Endothelial cell of umbilical vein (primary cell): ENCODE data around the gene TTLL7. TPM values are rescaled to one million over a fixed set of nuclear protein-coding genes. Genes with fewer than 3 reads are reported as not detected.

Source experiments
- BruUV-seq: library from RNA; stranded (reverse); fragments of 400-500 nt; replicated peaks from 2 replicates; lab custom pipeline; 2021; lab: Mats Ljungman, UMichigan
- CTCF ChIA-PET: fragments of 300-600, 350-600 bp; sonication (Branson Sonifier 250); formaldehyde crosslinking; loops from one replicate; lab custom pipeline; 2021; ENCODE audit warnings: antibody characterized with exemption, inconsistent platforms; lab: Charles Lee
- POLR2A ChIA-PET: fragments of 300-600, 350-600 bp; sonication (Branson Sonifier 250); formaldehyde crosslinking; loops from one replicate; lab custom pipeline; 2021; ENCODE audit warnings: antibody characterized with exemption, inconsistent platforms; lab: Charles Lee
- DNase-seq: peaks from one replicate; pipeline ENCODE4 v3.0.0-alpha.2; 2011; ENCODE audit warnings: low read depth, low spot score
- FAIRE-seq: peaks from 2 replicates; lab custom pipeline; 2011; peaks lifted over from hg19 to GRCh38; lab: Jason Lieb, UNC
- H2AFZ ChIP-seq: 2 replicates; pipeline ENCODE4 v1.6.0; 2012; ENCODE audit warnings: low read depth, low read length, control low read depth, inconsistent platforms
- H3K27ac ChIP-seq: 2 replicates; pipeline ENCODE4 v1.5.1; 2011; ENCODE audit warnings: low read depth, mild to moderate bottlenecking, control low read depth, low read length, moderate library complexity; ENCODE audit not compliant: insufficient read depth
- H3K27me3 ChIP-seq, 2 experiments: 2 replicates each; pipeline versions ENCODE4 v1.6.0 to v1.6.1; 2011; ENCODE audit warnings: low read length in 2 of 2, mixed read lengths in 1 of 2; ENCODE audit not compliant: control insufficient read depth in 2 of 2, insufficient read depth in 2 of 2
- H3K36me3 ChIP-seq, 2 experiments: 2 replicates in 1 of 2; 3 replicates in 1 of 2; pipeline ENCODE4 v1.5.1; 2011; ENCODE audit warnings: low read length in 2 of 2, mild to moderate bottlenecking in 1 of 2, moderate library complexity in 1 of 2; ENCODE audit not compliant: control insufficient read depth in 2 of 2, insufficient read depth in 2 of 2; ENCODE audit errors: extremely low read depth in 1 of 2
- H3K4me1 ChIP-seq: 3 replicates; pipeline ENCODE4 v1.5.1; 2011; ENCODE audit warnings: mild to moderate bottlenecking, low read length; ENCODE audit not compliant: control insufficient read depth, insufficient read depth; ENCODE audit errors: extremely low read depth
- H3K4me2 ChIP-seq: 2 replicates; pipeline ENCODE4 v1.6.1; 2011; ENCODE audit warnings: low read length, control low read depth, mixed read lengths; ENCODE audit not compliant: insufficient read depth
- H3K4me3 ChIP-seq, 3 experiments: fragments of 200-600 bp in 1 of 3; sonication (generic), shearing (Covaris generic) in 1 of 3; replicated peaks in 1 of 3; 2 replicates each; pipeline ENCODE4 v1.5.1; 2011 to 2016; ENCODE audit warnings: control low read depth in 3 of 3, low read length in 3 of 3, mild to moderate bottlenecking in 2 of 3, inconsistent platforms in 1 of 3, low read depth in 1 of 3, moderate library complexity in 1 of 3; ENCODE audit not compliant: insufficient read depth in 1 of 3
- H3K79me2 ChIP-seq: 2 replicates; pipeline ENCODE4 v1.6.0; 2012; ENCODE audit warnings: low read length, inconsistent platforms; ENCODE audit not compliant: control insufficient read depth, insufficient read depth
- H3K9ac ChIP-seq: replicated peaks from 2 replicates; pipeline ENCODE3; 2011; ENCODE audit warnings: low read length, control low read depth; ENCODE audit not compliant: insufficient read depth; ENCODE audit errors: extremely low read depth
- H3K9me1 ChIP-seq: replicated peaks from 3 replicates; pipeline ENCODE4 v1.6.0; 2011; ENCODE audit warnings: mild to moderate bottlenecking, low read length; ENCODE audit not compliant: control insufficient read depth, insufficient read depth; ENCODE audit errors: extremely low read depth
- H3K9me3 ChIP-seq: replicated peaks from 2 replicates; pipeline ENCODE4 v1.5.1; 2012; ENCODE audit warnings: low read length, inconsistent platforms; ENCODE audit not compliant: control insufficient read depth, insufficient read depth
- H4K20me1 ChIP-seq: replicated peaks from 2 replicates; pipeline ENCODE3; 2011; ENCODE audit warnings: mild to moderate bottlenecking, low read length; ENCODE audit not compliant: control insufficient read depth, insufficient read depth; ENCODE audit errors: extremely low read depth
- EZH2 ChIP-seq: IDR thresholded peaks from 2 replicates; pipeline ENCODE4 v1.6.1; 2012; ENCODE audit warnings: borderline replicate concordance, low read depth, mild to moderate bottlenecking, moderate library complexity, low read length, inconsistent platforms; ENCODE audit not compliant: severe bottlenecking
- FOS ChIP-seq: IDR thresholded peaks from 2 replicates; pipeline ENCODE4 v1.6.1; 2011; ENCODE audit warnings: mild to moderate bottlenecking, low read length, moderate library complexity, borderline replicate concordance; ENCODE audit not compliant: insufficient read depth
- GATA2 ChIP-seq: IDR thresholded peaks from 2 replicates; pipeline ENCODE4 v1.7.0; 2011; ENCODE audit warnings: low read depth, mild to moderate bottlenecking, moderate library complexity, mixed read lengths, low read length; ENCODE audit not compliant: insufficient read length, insufficient read depth
- JUN ChIP-seq: IDR thresholded peaks from 2 replicates; pipeline ENCODE4 v1.6.1; 2011; ENCODE audit warnings: borderline replicate concordance, low read depth; ENCODE audit not compliant: insufficient read length, insufficient read depth
- MYC ChIP-seq: IDR thresholded peaks from one replicate; pipeline ENCODE4 v1.6.1; 2011; ENCODE audit warnings: mild to moderate bottlenecking, low read depth, low read length
- POLR2A ChIP-seq: IDR thresholded peaks from 2 replicates; pipeline ENCODE4 v1.6.1; 2012; ENCODE audit warnings: low read depth, mild to moderate bottlenecking, control low read depth, low read length
- POLR2AphosphoS5 ChIP-seq: IDR thresholded peaks from 2 replicates; pipeline ENCODE4 v1.6.1; 2012; ENCODE audit warnings: low read depth, mild to moderate bottlenecking, control low read depth, low read length, moderate library complexity; ENCODE audit not compliant: insufficient read depth
- dilution Hi-C: fragments of 300-500 bp; cut with MboI; formaldehyde crosslinking; loops from one replicate; pipeline ENCODE4 v1.15.0; 2019; ENCODE audit warnings: low sequenced_read_pairs; ENCODE audit not compliant: extremely low pct_ligation_motif_present
- intact Hi-C: fragments of 100-400 bp; cut with micrococcal nuclease; formaldehyde crosslinking; loops from one replicate; pipeline ENCODE4 v1.10.0; 2022
- polyA plus RNA-seq, 4 experiments: library from polyadenylated mRNA; depleted of rRNA in 3 of 4; stranded (reverse) in 3 of 4; unstranded in 1 of 4; fragments of >200 nt; gene quantifications; 2 replicates each; pipeline versions ENCODE4 v1.2.1 to v1.2.3, GENCODE V29; 2011 to 2012; ENCODE audit warnings: missing spikeins in 1 of 4
- total RNA-seq: library from RNA; stranded (reverse); gene quantifications from 2 replicates; pipeline ENCODE4 v1.2.3, GENCODE V29; 2021
- TF ChIP-seq, protein P1 (sequence below): IDR thresholded peaks from 2 replicates; pipeline ENCODE4 v1.6.1; 2011; ENCODE audit not compliant: insufficient read depth, insufficient read length
- TF ChIP-seq, protein P2 (sequence below), 2 donors: IDR thresholded peaks; 1 replicate in 1 of 2; 2 replicates in 1 of 2; pipeline ENCODE4 v1.5.1; 2011; ENCODE audit warnings: low read length in 2 of 2, mild to moderate bottlenecking in 2 of 2, moderate library complexity in 2 of 2, control low read depth in 1 of 2, inconsistent platforms in 1 of 2, low read depth in 1 of 2; ENCODE audit not compliant: insufficient read depth in 1 of 2; ENCODE audit errors: extremely low read depth in 1 of 2

Gene TTLL7
- total and polyA plus RNA-seq, 2 donors (not counting 3 experiments of a cell fraction or from before 2014, with no cell fraction given): 2.1 to 11.7 TPM

DNA sequence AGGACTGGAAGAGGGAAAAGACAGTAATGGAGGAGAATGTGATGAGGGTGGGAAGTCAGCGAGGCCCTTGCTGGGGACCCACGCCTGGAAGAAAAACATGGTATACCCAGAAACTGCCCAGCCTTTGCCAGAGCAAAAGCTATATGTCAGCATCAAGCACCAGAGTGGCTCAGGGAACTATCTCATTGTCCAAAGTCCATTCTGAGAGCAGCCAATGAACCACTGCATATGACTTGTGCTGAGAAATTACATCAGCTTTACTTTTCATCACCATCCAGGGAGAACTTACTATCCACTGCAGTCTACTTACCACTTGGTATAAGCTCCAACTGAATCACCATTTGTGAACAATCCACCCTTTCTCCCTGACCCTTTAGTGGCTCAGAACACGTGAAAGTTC, 148.1 kb downstream of the TTLL7 start:
- no peak overlapping the region for H3K4me2 ChIP-seq
- BruUV-seq: no TSS peak
- H3K4me3 ChIP-seq: no peak overlapping the region
- H3K9me1 ChIP-seq: no peaks in the 10 kb centered on the region
- dilution Hi-C loops (no loop called here), intact Hi-C loops (no loop called here)
- no peak overlapping the region for H3K9ac ChIP-seq
- no peak for DNase-seq
- ChIA-PET CTCF (no interaction called here), POLR2A (no interaction called here)
- H3K27me3 ChIP-seq: peaks cover 0 to 2% of the 10 kb centered on the region in 2 experiments
- no peaks in the 10 kb centered on the region for H3K9me3 ChIP-seq
- FAIRE-seq: no peak
- no peaks in the 10 kb centered on the region for H3K4me1 ChIP-seq
- TF ChIP-seq POLR2AphosphoS5 (no peak), MYC (no peak), JUN (no peak), FOS (no peak), POLR2A (no peak), GATA2 (no peak), EZH2 (no peak)
- TF ChIP-seq, protein P1, sequence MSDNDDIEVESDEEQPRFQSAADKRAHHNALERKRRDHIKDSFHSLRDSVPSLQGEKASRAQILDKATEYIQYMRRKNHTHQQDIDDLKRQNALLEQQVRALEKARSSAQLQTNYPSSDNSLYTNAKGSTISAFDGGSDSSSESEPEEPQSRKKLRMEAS: no peak
- TF ChIP-seq, protein P2, sequence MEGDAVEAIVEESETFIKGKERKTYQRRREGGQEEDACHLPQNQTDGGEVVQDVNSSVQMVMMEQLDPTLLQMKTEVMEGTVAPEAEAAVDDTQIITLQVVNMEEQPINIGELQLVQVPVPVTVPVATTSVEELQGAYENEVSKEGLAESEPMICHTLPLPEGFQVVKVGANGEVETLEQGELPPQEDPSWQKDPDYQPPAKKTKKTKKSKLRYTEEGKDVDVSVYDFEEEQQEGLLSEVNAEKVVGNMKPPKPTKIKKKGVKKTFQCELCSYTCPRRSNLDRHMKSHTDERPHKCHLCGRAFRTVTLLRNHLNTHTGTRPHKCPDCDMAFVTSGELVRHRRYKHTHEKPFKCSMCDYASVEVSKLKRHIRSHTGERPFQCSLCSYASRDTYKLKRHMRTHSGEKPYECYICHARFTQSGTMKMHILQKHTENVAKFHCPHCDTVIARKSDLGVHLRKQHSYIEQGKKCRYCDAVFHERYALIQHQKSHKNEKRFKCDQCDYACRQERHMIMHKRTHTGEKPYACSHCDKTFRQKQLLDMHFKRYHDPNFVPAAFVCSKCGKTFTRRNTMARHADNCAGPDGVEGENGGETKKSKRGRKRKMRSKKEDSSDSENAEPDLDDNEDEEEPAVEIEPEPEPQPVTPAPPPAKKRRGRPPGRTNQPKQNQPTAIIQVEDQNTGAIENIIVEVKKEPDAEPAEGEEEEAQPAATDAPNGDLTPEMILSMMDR (IDR thresholded peaks at IDR 0.05; ENCODE audit: extremely low read depth in 1 of 2, insufficient read depth in 1 of 2, low read depth in 1 of 2, low read length in 2 of 2): no peak
- H3K27ac ChIP-seq: no peak overlapping the region
- H3K36me3 ChIP-seq: no peaks in the 10 kb centered on the region
- H4K20me1 ChIP-seq: no peaks in the 10 kb centered on the region
- no peaks in the 10 kb centered on the region for H3K79me2 ChIP-seq
- no peak overlapping the region for H2AFZ ChIP-seq
